ENCODE measurements around the gene AKAP6.

The AKAP6 gene

DNA sequence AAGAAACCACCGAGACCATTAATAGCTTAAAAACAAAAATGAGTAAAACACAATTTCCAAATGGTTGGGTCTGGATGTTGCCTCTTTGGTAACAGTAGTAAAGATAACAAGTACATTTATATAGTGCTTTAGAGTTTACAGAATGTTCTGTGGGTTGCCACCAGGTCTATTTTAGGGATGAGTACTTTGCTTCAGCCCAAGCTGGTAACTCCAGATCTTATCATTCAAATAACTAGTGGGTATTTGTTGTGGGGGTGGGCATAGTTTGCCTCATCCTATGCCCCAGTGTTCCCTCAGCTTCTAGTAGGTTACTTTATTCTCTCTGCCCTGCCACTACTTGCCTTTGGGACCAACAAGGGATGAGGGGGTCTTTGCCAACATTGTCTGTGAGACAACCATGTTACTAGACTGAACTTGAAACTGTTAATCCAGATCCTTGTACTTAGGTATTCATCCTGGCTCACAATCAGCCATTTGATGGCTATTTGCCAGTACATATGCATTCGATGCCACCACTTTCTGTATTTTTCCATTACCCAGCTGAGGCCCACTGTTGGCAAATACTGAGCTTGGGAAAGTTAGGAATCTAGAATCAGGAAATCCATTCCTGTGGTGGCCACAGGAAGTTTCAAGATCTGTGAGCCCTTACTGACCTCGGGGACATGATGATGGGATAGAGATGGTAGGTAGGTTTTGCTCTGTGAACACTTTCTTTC, 17.6 kb upstream of the AKAP6 start:
- H3K27me3 ChIP-seq (ENCODE audit: insufficient read depth, low read length): no peaks in the 10 kb centered on the region
- no peak overlapping the region for H3K4me3 ChIP-seq (ENCODE audit: low read length)
- no peaks in the 10 kb centered on the region for H3K4me1 ChIP-seq (ENCODE audit: insufficient read depth, low read length)
- no peak overlapping the region for H3K27ac ChIP-seq (ENCODE audit: low read length)
- H3K9ac ChIP-seq (ENCODE audit: low read depth, low read length): no peak overlapping the region
- no peaks in the 10 kb centered on the region for H3K9me3 ChIP-seq (ENCODE audit: insufficient read depth, low read depth, low read length)
- H3K36me3 ChIP-seq (ENCODE audit: insufficient read depth, low read depth, low read length): no peaks in the 10 kb centered on the region

DNA sequence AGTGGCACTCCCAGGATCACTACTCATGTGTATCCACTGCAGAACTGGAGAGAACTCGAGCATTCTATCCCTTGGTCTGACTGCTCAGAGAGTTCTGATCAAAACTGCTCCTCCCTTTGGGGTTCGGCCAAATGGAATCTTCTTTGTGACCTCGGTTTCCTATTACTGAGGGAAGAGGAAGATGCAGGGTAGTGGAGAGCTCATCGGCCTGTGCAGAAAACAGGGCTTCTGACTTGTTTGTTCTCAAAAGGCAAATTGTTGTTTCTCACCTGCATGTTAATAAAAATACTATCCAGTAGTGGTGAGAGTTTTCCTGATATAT, 17.1 kb upstream of the AKAP6 start:
- H3K9me3 ChIP-seq (ENCODE audit: insufficient read depth, low read depth, low read length): no peaks in the 10 kb centered on the region
- H3K4me1 ChIP-seq (ENCODE audit: insufficient read depth, low read length): no peaks in the 10 kb centered on the region
- H3K27me3 ChIP-seq (ENCODE audit: insufficient read depth, low read length): no peaks in the 10 kb centered on the region
- H3K36me3 ChIP-seq (ENCODE audit: insufficient read depth, low read depth, low read length): no peaks in the 10 kb centered on the region
- H3K4me3 ChIP-seq (ENCODE audit: low read length): no peak overlapping the region
- H3K27ac ChIP-seq (ENCODE audit: low read length): no peak overlapping the region
- H3K9ac ChIP-seq (ENCODE audit: low read depth, low read length): no peak overlapping the region

DNA sequence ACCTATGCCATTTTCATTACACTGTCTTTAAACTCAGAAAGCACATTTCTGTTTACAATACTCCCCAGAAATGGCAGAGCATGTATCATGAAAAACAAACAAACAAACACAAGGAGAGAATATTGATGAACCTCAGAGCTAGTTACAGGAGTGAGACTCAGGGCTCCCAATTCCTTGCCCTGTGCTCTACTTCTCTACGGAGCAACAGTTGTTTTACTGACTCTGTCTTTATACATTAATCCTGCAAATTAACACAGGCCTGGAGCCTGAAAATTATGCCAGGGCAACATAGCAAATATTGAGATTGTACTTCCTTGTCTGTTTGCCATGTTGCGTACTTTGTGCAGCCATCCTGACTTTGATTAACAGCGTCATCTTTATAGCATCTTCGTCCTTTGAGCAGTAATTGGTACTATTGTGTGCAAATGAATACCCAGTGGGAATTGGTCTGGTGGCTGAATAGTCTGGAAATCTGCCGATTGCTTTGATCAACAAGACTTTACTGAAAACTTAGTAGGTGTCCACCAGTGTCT, 15.2 kb upstream of the AKAP6 start:
- no peak overlapping the region for H3K4me3 ChIP-seq (ENCODE audit: low read length)
- no peaks in the 10 kb centered on the region for H3K4me1 ChIP-seq (ENCODE audit: insufficient read depth, low read length)
- H3K27me3 ChIP-seq (ENCODE audit: insufficient read depth, low read length): no peaks in the 10 kb centered on the region
- H3K9me3 ChIP-seq (ENCODE audit: insufficient read depth, low read depth, low read length): no peaks in the 10 kb centered on the region
- no peak overlapping the region for H3K9ac ChIP-seq (ENCODE audit: low read depth, low read length)
- H3K36me3 ChIP-seq (ENCODE audit: insufficient read depth, low read depth, low read length): no peaks in the 10 kb centered on the region
- no peak overlapping the region for H3K27ac ChIP-seq (ENCODE audit: low read length)

DNA sequence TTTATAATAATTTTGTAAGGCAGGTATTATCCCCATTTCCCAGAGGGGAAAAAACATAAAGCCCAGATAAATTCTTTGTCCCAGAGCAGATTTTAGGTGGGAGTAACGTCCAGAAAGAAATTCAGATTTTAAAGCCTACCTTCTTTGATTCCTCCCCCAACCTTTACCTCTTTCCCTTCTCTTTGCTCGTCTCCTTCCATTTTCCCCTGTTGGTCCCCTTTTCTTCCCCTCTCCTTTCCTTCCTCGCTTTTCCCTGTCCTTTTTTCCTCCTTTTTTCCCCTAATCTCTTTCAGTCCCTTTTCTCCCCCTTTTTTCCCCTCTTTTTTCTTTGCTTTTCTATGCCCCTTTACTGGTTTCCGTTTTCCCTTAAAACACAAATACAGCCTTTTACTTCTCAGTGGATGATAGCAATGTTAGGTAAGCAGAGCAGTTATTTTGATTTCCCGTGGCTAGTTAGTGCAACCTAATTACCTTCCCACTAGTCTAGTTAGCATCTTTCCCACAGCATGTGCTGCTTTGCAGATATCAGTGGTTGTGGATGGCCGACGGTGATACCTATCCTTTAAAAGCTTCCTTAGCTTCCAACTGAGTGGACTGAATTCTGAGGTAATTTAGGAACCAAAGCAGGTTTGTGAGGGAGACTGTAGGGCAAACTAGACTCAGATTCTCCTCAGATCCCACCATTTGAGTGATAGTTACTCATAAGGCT, 10.9 kb upstream of the AKAP6 start:
- no peaks in the 10 kb centered on the region for H3K27me3 ChIP-seq (ENCODE audit: insufficient read depth, low read length)
- no peak overlapping the region for H3K27ac ChIP-seq (ENCODE audit: low read length)
- H3K4me3 ChIP-seq (ENCODE audit: low read length): no peak overlapping the region
- H3K9ac ChIP-seq (ENCODE audit: low read depth, low read length): no peak overlapping the region
- H3K9me3 ChIP-seq (ENCODE audit: insufficient read depth, low read depth, low read length): no peaks in the 10 kb centered on the region
- H3K4me1 ChIP-seq (ENCODE audit: insufficient read depth, low read length): no peaks in the 10 kb centered on the region
- no peaks in the 10 kb centered on the region for H3K36me3 ChIP-seq (ENCODE audit: insufficient read depth, low read depth, low read length)

DNA sequence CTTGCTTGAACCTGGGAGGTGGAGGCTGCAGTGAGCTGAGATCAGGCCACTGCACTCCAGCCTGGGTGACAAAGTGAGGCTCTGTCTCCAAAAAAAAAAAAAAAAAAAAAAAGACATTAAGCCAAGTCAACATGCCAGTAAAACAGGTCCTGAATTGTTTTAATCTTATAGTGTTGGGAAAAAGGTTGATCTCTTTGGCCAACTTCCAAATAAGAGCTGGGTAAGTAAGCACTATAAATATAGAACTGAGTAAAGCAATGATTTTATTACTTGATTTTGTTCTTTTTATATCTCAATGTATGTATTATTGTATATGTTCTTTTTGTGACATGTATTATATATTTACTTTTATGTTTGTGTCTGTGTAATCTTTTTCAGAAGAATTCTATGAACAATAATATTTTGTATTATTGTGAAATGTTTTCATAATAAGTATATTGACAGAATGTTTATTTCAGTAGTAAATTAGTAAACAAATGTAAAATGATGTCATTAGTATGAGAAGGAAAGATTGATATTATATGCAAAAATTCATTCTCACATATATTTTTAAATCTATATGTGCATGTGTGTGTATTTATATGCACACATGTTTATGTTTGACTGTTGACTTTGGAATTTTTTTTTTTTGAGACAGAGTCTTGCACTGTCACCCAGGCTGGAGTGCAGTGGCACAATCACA, 9.6 kb upstream of the AKAP6 start:
- Histone ChIP-seq H3K4me3 (ENCODE audit: low read length) (no peak overlapping the region), H3K27me3 (ENCODE audit: insufficient read depth, low read length) (no peaks in the 10 kb centered on the region), H3K36me3 (ENCODE audit: insufficient read depth, low read depth, low read length) (no peaks in the 10 kb centered on the region), H3K27ac (ENCODE audit: low read length) (no peak overlapping the region), H3K9me3 (ENCODE audit: insufficient read depth, low read depth, low read length) (no peaks in the 10 kb centered on the region), H3K4me1 (ENCODE audit: insufficient read depth, low read length) (no peaks in the 10 kb centered on the region), H3K9ac (ENCODE audit: low read depth, low read length) (no peak overlapping the region)

DNA sequence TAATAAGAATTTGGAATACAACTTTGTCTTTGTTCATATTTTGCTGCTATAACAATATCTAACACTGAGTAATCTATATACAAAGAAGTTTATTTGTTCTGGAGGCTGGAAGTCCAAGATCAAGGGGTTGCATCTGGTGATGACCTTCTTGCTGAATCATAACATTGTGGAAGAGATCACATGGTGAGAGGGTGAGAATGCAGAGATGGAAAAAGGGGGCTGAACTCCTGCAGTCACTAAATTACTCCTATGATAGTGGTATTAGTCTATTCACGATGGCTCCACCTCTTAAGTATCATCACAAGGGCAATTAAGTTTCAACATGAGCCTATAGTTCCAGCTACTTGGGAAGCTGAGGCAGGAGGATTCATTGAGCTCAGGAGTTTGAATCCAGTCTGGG, 4.5 kb upstream of the AKAP6 start:
- H3K9me3 ChIP-seq (ENCODE audit: insufficient read depth, low read depth, low read length): no peaks in the 10 kb centered on the region
- no peak overlapping the region for H3K9ac ChIP-seq (ENCODE audit: low read depth, low read length)
- no peak overlapping the region for H3K4me3 ChIP-seq (ENCODE audit: low read length)
- H3K27ac ChIP-seq (ENCODE audit: low read length): no peak overlapping the region
- H3K4me1 ChIP-seq (ENCODE audit: insufficient read depth, low read length): no peaks in the 10 kb centered on the region
- no peaks in the 10 kb centered on the region for H3K27me3 ChIP-seq (ENCODE audit: insufficient read depth, low read length)
- H3K36me3 ChIP-seq (ENCODE audit: insufficient read depth, low read depth, low read length): no peaks in the 10 kb centered on the region

DNA sequence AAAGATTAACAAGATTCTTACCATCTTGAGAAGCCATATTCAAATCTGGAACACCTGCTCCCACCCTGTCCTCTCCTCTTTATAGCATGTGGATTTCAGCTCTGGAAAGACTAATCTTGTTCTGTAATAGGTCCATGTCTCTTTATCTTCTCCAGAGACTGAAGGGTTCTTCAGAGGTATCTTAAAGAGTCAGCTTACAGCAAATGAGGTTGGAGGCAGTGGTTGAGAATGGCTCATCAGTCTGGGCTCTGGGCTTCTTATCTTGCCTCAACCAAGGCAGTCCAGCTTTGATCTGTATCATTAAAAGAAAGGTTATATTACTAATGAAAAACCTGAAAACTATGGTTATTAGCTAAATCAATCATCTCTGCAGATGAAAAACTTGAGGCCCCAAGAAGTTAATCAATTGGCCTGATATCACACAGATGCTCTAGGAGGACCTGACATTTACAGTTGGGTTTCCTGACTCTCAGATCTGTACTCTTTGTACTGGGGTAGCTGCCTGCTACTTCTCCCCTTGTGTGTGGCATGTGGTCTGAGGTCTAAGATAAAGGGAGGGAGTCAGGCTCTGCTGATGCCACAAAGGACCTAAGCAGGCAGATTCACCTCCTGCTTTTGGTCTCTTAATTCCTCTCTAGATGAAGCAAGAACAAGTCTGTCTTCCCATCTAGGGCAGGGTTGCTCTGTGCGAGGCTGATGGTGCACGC, 1.7 kb upstream of the AKAP6 start:
- no peak overlapping the region for H3K27ac ChIP-seq (ENCODE audit: low read length)
- H3K27me3 ChIP-seq (ENCODE audit: insufficient read depth, low read length): no peaks in the 10 kb centered on the region
- peaks cover 3% of the 10 kb centered on the region; the same call in 1 of the 2 replicates for H3K4me1 ChIP-seq (ENCODE audit: insufficient read depth, low read length)
- H3K36me3 ChIP-seq (ENCODE audit: insufficient read depth, low read depth, low read length): no peaks in the 10 kb centered on the region
- no peak overlapping the region for H3K9ac ChIP-seq (ENCODE audit: low read depth, low read length)
- no peak overlapping the region for H3K4me3 ChIP-seq (ENCODE audit: low read length)
- no peaks in the 10 kb centered on the region for H3K9me3 ChIP-seq (ENCODE audit: insufficient read depth, low read depth, low read length)

DNA sequence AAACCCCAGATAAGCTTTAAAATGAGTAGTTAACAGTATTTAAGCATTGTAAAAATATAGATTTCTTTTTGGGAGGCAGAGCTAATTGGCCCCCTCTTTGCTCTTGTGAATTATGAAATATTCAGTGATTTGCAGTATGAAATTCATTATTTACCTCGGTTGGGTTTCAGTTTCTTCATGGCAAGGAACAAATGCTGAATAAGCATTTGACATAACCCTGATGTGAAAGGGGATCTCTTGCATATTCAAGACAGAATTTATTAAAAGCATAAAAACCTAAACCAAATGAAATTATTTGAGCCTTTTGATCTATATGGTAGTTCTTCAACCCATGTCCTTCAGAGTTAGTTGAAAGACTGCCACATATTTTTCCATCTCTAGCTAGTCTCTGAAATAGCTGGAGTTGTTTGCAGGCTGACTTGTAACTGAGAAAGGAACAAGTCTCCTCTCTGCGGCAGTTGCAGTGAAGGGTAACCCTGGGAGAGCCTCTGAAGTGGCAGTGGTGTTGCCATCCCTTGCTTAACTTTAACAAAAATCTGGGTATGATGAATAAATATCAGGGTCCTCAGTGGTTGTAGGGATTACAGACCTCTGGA, 690 bp downstream of the AKAP6 start:
- H3K4me1 ChIP-seq (ENCODE audit: insufficient read depth, low read length): peaks cover 3% of the 10 kb centered on the region; the same call in 1 of the 2 replicates
- H3K27me3 ChIP-seq (ENCODE audit: insufficient read depth, low read length): no peaks in the 10 kb centered on the region
- no peak overlapping the region for H3K27ac ChIP-seq (ENCODE audit: low read length)
- H3K9me3 ChIP-seq (ENCODE audit: insufficient read depth, low read depth, low read length): no peaks in the 10 kb centered on the region
- H3K9ac ChIP-seq (ENCODE audit: low read depth, low read length): no peak overlapping the region
- no peak overlapping the region for H3K4me3 ChIP-seq (ENCODE audit: low read length)
- H3K36me3 ChIP-seq (ENCODE audit: insufficient read depth, low read depth, low read length): no peaks in the 10 kb centered on the region

DNA sequence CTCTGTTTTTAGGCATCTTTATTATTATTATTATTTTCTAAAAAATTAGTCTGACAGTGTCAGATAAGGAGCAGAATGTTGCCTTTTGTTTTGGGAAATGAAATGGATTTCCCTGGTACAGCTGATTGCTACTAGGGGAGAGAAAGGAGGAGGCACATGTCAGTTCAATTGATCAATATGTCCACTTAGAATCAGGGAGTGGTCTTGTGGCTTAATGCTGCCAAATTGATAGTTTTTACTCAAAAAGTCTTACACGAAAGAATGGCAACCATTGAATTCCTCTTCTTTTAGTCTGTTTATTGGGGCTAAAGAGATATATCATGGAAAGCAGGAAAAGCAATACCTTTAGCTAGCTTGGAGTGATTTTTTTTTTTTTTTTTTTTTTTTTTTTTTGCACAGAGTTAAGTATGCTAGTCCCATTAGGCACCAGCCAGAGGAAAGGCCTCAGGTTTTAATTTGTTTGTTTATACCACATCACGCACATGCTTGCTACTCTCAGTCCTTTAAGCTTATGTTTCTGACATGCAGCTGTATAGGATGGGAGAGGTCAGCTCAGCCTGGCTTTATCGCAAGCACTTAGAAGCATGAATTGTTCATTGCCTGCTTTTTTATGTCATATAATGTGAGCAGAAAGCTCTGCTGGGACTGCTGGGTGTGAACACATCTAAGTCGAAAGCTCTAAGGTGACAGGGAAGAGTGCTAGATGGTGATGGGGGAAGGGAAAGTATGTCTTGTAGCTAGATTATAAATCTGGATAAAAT, 1.4 kb downstream of the AKAP6 start:
- no peaks in the 10 kb centered on the region for H3K36me3 ChIP-seq (ENCODE audit: insufficient read depth, low read depth, low read length)
- H3K4me3 ChIP-seq (ENCODE audit: low read length): no peak overlapping the region
- peaks cover 3% of the 10 kb centered on the region; the same call in 1 of the 2 replicates for H3K4me1 ChIP-seq (ENCODE audit: insufficient read depth, low read length)
- H3K9ac ChIP-seq (ENCODE audit: low read depth, low read length): no peak overlapping the region
- H3K27me3 ChIP-seq (ENCODE audit: insufficient read depth, low read length): no peaks in the 10 kb centered on the region
- H3K27ac ChIP-seq (ENCODE audit: low read length): no peak overlapping the region
- H3K9me3 ChIP-seq (ENCODE audit: insufficient read depth, low read depth, low read length): no peaks in the 10 kb centered on the region

DNA sequence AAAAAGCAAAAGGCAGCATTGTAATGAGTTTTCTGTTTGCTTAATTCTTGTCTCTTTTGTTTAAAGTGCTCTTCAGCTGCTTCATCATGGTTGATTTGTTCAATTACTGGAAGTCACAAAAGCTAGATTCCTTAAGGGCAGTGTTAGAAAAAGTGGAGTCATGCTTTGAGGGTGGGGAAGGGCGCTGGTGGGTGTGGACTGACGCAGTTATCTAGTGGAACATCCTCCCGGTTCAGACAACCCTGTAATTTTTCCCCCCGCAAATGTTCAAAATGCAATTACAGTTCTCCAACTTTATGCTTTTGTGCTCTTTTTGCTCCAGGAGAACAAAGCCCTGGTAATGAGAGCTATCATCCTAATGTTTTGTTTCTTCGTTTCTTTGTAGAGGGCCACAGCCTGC, 2.1 kb downstream of the AKAP6 start:
- Histone ChIP-seq H3K4me3 (ENCODE audit: low read length) (no peak overlapping the region), H3K27me3 (ENCODE audit: insufficient read depth, low read length) (no peaks in the 10 kb centered on the region), H3K27ac (ENCODE audit: low read length) (no peak overlapping the region), H3K9me3 (ENCODE audit: insufficient read depth, low read depth, low read length) (no peaks in the 10 kb centered on the region), H3K9ac (ENCODE audit: low read depth, low read length) (no peak overlapping the region), H3K4me1 (ENCODE audit: insufficient read depth, low read length) (peaks cover 7% of the 10 kb centered on the region; the same call in 1 of the 2 replicates), H3K36me3 (ENCODE audit: insufficient read depth, low read depth, low read length) (no peaks in the 10 kb centered on the region)

Measured in iPS-20b (cell line).